ENCODE measurements around the gene FTO.

GRCh38 chr16:53821487-53821886, 117.5 kb downstream of the FTO start:
- TF ChIP-seq, protein P1, sequence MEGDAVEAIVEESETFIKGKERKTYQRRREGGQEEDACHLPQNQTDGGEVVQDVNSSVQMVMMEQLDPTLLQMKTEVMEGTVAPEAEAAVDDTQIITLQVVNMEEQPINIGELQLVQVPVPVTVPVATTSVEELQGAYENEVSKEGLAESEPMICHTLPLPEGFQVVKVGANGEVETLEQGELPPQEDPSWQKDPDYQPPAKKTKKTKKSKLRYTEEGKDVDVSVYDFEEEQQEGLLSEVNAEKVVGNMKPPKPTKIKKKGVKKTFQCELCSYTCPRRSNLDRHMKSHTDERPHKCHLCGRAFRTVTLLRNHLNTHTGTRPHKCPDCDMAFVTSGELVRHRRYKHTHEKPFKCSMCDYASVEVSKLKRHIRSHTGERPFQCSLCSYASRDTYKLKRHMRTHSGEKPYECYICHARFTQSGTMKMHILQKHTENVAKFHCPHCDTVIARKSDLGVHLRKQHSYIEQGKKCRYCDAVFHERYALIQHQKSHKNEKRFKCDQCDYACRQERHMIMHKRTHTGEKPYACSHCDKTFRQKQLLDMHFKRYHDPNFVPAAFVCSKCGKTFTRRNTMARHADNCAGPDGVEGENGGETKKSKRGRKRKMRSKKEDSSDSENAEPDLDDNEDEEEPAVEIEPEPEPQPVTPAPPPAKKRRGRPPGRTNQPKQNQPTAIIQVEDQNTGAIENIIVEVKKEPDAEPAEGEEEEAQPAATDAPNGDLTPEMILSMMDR (IDR thresholded peaks at IDR 0.05): no peak
- no peak for TF ChIP-seq POLR2A (IDR thresholded peaks at IDR 0.05)

Data from esophagus squamous epithelium (tissue), 4 donors.